Fibroblast of villous mesenchyme (primary cell): Measurements from ENCODE around the gene C19orf38. TPM values are rescaled to one million over a fixed set of nuclear protein-coding genes. Genes with fewer than 3 reads are reported as not detected.
"Not testable (repeated sequence)": the region's sequence is repeated elsewhere in the genome, so short reads cannot be mapped to it uniquely, and the experiment has no call there.

Source experiments
- DNase-seq: peaks from one replicate; pipeline ENCODE4 v3.0.0-alpha.2; 2010; ENCODE audit warnings: low read depth
- H3K4me3 ChIP-seq: 2 replicates; pipeline ENCODE4 v1.5.1; 2011; ENCODE audit warnings: low read depth, mild to moderate bottlenecking, low read length
- CTCF ChIP-seq: IDR thresholded peaks from 2 replicates; pipeline ENCODE4 v1.5.1; 2012; ENCODE audit warnings: low read depth, mild to moderate bottlenecking, low read length; ENCODE audit not compliant: insufficient read depth
- total RNA-seq: library from RNA; depleted of rRNA; stranded (reverse); fragments of >200 nt; gene quantifications from 2 replicates; pipeline ENCODE4 v1.2.3, GENCODE V29; 2012

The C19orf38 gene
- total RNA-seq, 1 donor: 0.43 TPM

DNA sequence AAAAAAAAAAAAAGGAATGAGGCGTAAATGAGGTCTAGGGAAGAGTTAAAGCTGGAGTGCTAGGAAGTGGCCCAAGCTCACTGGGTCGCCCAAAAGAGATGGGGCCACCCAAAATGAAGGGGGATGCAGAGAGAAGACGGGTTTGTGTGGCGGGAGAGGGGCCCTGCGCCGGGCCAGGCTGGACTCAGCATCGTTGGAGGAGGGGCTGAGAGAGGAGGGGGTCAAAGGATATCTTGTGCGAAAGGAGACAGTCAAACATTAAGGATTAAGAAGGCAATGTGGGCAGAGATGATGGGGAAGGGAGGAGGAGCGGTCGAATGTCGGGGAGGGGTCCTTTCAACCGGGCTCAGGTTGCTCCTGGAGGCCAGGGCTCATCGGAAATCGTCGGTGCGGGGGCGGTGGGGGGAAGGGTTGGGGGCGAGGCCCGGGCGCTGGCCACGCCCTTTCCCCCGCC is 22.3 kb downstream of the C19orf38 start:
- H3K4me3 ChIP-seq: peak overlapping the region; percentile 50
- no peak for DNase-seq
- no peak for TF ChIP-seq CTCF

- H3K4me3 ChIP-seq: peak within 1 kb of the TSS; percentile 93
- peak; percentile 45 for TF ChIP-seq CTCF
- DNase-seq: peak; percentile 99
These were observed 22.9 kb downstream of the C19orf38 start, which contains the start of gene CARM1 for GRCh38 chr19:10870955-10871603. CARM1 (plus strand) TSS chr19:10871553; CDS start chr19:10871703, 150 bp downstream.

GRCh38 chr19:10871711-10872545 is 23.7 kb downstream of the C19orf38 start:
- peak overlapping the region; percentile 93 for H3K4me3 ChIP-seq
- peak; percentile 12 for TF ChIP-seq CTCF
- no peak for DNase-seq

DNA sequence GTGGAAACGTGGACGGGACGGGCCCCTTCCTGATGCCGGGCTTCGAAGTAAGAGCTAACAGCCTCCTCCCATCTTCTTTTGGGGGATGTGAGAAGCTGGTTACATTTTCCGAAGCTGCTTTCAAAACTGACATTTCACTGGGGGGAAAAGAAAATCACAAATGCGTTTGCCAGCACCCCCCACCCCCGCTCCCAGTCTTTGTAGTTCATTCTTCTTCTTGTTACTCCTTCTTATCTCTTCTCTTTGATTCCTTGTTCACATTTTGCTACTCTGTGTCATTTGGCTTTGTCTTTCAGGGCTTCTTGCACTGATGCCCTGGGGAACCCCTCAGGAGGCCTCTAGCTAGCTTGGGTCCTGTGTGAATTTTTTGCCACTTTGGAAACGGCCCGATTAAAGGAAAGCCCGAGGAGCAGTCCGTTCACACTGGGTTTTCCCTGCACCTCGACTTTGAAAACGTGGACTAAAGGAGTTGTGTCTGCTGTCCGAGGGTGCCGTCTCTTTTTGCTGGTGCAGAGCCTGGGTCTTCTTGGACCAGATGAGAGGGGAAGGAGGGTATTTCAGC is 24.4 kb downstream of the C19orf38 start:
- peak overlapping the region; percentile 93 for H3K4me3 ChIP-seq
- TF ChIP-seq CTCF: no peak
- DNase-seq: no peak

DNA sequence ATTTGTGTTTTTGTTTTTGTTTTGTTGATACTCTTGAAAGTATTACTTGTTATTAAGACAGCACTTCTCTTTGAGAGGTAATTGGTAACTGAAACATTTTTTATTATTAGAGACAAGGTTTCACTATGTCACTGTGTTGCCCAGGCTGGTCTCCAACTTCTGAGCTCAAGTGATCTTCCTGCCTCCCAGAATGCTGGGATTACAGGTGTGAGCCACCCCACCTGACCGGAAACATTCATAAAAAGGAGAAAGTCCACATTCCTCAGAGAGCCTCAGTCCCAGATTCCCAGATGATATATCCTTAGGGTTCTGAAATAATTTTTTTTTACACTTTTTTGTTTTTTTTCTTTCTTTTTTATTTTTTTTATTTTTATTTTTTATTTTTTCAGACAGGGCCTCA is 25.8 kb downstream of the C19orf38 start:
- no peak for TF ChIP-seq CTCF
- no peak overlapping the region for H3K4me3 ChIP-seq
- DNase-seq: no peak

DNA sequence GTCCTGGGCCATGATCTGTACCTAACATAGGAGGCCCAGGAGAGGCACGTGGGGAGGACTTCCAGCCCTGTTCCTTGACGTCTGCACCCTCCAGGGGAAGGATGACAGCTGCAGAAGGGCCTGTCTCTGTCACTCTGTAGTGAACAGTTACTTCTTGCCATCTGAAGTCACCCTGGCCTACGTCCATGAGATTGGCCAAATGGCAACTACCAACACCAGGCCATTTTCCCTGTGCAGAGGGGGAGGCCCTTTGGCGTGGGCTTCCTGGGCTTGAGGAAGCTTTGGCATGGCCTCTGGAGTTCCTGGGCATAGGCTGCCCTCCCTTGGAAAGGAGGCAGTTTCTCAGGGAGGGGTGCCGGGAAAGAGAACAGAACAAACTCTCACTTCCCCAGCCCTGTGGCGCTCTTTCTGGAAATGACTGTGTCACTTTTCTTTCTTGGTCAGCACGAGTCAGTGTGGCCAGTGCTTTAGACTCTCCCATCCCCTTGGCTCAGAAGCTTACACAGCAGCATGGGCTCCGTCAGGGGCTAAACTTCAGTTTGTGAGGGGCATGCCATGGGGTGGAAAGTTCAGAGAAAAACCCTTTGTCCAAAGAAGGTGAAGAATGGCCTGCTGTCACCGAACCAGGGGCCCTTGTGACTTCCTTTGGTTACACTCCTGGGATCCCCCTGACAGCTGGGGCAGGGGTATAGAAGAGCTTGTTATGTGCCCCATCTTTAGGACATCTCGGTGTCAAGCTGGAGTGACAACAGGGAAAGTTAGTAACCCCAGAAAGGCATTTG is 28.4 kb downstream of the C19orf38 start:
- no peak for TF ChIP-seq CTCF
- DNase-seq: no peak
- H3K4me3 ChIP-seq: no peak overlapping the region

GRCh38 chr19:10877608-10878007 is 29.4 kb downstream of the C19orf38 start:
- DNase-seq, H3K4me3 ChIP-seq: not testable (repeated sequence)
